K562 (cell line): ENCODE measurements around the gene EMC9. TPM values are rescaled to one million over a fixed set of nuclear protein-coding genes. Genes with fewer than 3 reads are reported as not detected.
A peak's percentile ranks its signal among the peaks of the same experiment; 100 is the strongest.

ENCODE experiments used
- ATAC-seq: fragments of 200-7000 bp; cut with Tn5 transposase; 3 replicates; pipeline ENCODE4 v1.9.1; 2020; ENCODE audit warnings: moderate library complexity
- BruUV-seq: library from RNA; stranded (reverse); fragments of 400-500 nt; replicated peaks from 2 replicates; lab custom pipeline; 2021; lab: Mats Ljungman, UMichigan
- CTCF ChIA-PET: fragments of 300-600 bp; formaldehyde crosslinking; extraction: SDS; loops from one replicate; lab custom pipeline; 2021; ENCODE audit warnings: low intra/inter-chr PET ratio; lab: Yijun Ruan, JAX
- POLR2A ChIA-PET: fragments of 300-600, 350-650 bp; sonication (Branson Sonifier 250); formaldehyde crosslinking; extraction: SDS; loops from one replicate; lab custom pipeline; 2021; ENCODE audit warnings: antibody characterized with exemption, inconsistent platforms; lab: Yijun Ruan, JAX
- DNase-seq, 4 experiments: peaks; one replicate each; pipeline versions ENCODE4 v3.0.0 to v3.0.0-alpha.2; 2011 to 2018; ENCODE audit warnings: low spot score in 3 of 4, mixed read lengths in 3 of 4; ENCODE audit errors: extremely low read depth in 1 of 4
- FAIRE-seq: peaks from 2 replicates; lab custom pipeline; 2011; peaks lifted over from hg19 to GRCh38; lab: Jason Lieb, UNC
- H2AFZ ChIP-seq: 2 replicates; pipeline ENCODE4 v1.6.0; 2011; ENCODE audit warnings: low read depth, low read length, control low read depth, inconsistent platforms
- H3K27ac ChIP-seq: fragments of 200-600 bp; 3 replicates; pipeline ENCODE4 v1.8.0; 2011; ENCODE audit warnings: low read depth, mild to moderate bottlenecking, control low read depth, inconsistent platforms, low read length, moderate library complexity, mixed read lengths; ENCODE audit errors: extremely low read depth
- H3K27me3 ChIP-seq, 2 experiments: fragments of 300-600 bp in 1 of 2; 2 replicates in 1 of 2; 3 replicates in 1 of 2; pipeline versions ENCODE4 v1.6.0 to v1.8.0; 2011; ENCODE audit warnings: inconsistent platforms in 2 of 2, low read length in 2 of 2, mild to moderate bottlenecking in 1 of 2, mixed read lengths in 1 of 2, moderate library complexity in 1 of 2; ENCODE audit not compliant: control insufficient read depth in 2 of 2, insufficient read depth in 2 of 2
- H3K36me3 ChIP-seq: fragments of 300-600 bp; 3 replicates; pipeline ENCODE4 v1.8.0; 2011; ENCODE audit warnings: mild to moderate bottlenecking, low read length, inconsistent platforms; ENCODE audit not compliant: control insufficient read depth, insufficient read depth
- H3K4me1 ChIP-seq, 2 experiments: fragments of 200-600 bp in 1 of 2; replicated peaks in 1 of 2; 2 replicates in 1 of 2; 3 replicates in 1 of 2; pipeline versions ENCODE4 v1.5.1 to v1.8.0; 2011; ENCODE audit warnings: inconsistent platforms in 2 of 2, low read length in 2 of 2, mild to moderate bottlenecking in 1 of 2, mixed read lengths in 1 of 2, moderate library complexity in 1 of 2; ENCODE audit not compliant: control insufficient read depth in 2 of 2, insufficient read depth in 2 of 2
- H3K4me2 ChIP-seq: 2 replicates; pipeline ENCODE4 v1.6.1; 2011; ENCODE audit warnings: low read length, control low read depth, inconsistent platforms, mixed read lengths; ENCODE audit not compliant: insufficient read depth
- H3K4me3 ChIP-seq: fragments of 200-600 bp; sonication (generic), shearing (Covaris generic); 2 replicates; pipeline ENCODE4 v1.5.1; 2016; ENCODE audit warnings: control low read depth, inconsistent platforms
- H3K79me2 ChIP-seq: fragments of 200-600 bp; 3 replicates; pipeline ENCODE4 v1.8.0; 2011; ENCODE audit warnings: low read length, inconsistent platforms; ENCODE audit not compliant: control insufficient read depth, insufficient read depth
- H3K9ac ChIP-seq, 2 experiments: 2 replicates each; pipeline versions ENCODE4 v1.6.0 to v1.6.1; 2011; ENCODE audit warnings: low read depth in 2 of 2, low read length in 2 of 2, control low read depth in 1 of 2, inconsistent platforms in 1 of 2, mild to moderate bottlenecking in 1 of 2, mixed read lengths in 1 of 2; ENCODE audit not compliant: insufficient read depth in 1 of 2
- H3K9me1 ChIP-seq: one replicate; pipeline ENCODE4 v1.6.0; 2011; ENCODE audit warnings: inconsistent platforms, mild to moderate bottlenecking, low read length, moderate library complexity; ENCODE audit not compliant: control insufficient read depth, insufficient read depth
- H3K9me3 ChIP-seq: replicated peaks from 2 replicates; pipeline ENCODE4 v1.5.1; 2011; ENCODE audit warnings: low read depth, low read length, inconsistent platforms; ENCODE audit not compliant: control insufficient read depth, insufficient read depth
- H4K20me1 ChIP-seq: replicated peaks from 2 replicates; pipeline ENCODE4 v1.6.1; 2011; ENCODE audit warnings: low read length, inconsistent platforms, mixed read lengths; ENCODE audit not compliant: control insufficient read depth, insufficient read depth
- ARHGAP35 ChIP-seq: fragments of 450-650 bp; IDR thresholded peaks from 2 replicates; pipeline ENCODE4 v1.6.1; 2018; ENCODE audit not compliant: partially characterized antibody
- CREB3 ChIP-seq: fragments of 450-650 bp; conservative IDR thresholded peaks from 2 replicates; pipeline ENCODE4 v1.6.1; 2016; ENCODE audit warnings: missing genetic modification characterization, low read depth, mild to moderate bottlenecking, missing compliant biosample characterization, moderate library complexity
- CREM ChIP-seq: IDR thresholded peaks from 2 replicates; pipeline ENCODE4 v1.6.1; 2014; ENCODE audit warnings: antibody characterized with exemption, low read depth
- ESRRA ChIP-seq: fragments of 450-650 bp; IDR thresholded peaks from 2 replicates; pipeline ENCODE4 v1.6.1; 2014; ENCODE audit warnings: low read depth, mild to moderate bottlenecking, moderate library complexity, borderline replicate concordance
- JUND ChIP-seq, 2 experiments: IDR thresholded peaks; 2 replicates in 1 of 2; 3 replicates in 1 of 2; pipeline ENCODE4 v1.6.1; 2011; ENCODE audit warnings: borderline replicate concordance in 2 of 2, low read depth in 2 of 2, low read length in 2 of 2, improper control_type of control experiment in 1 of 2, missing biosample characterization in 1 of 2, missing genetic modification characterization in 1 of 2, missing genetic modification reagents in 1 of 2
- NFE2L1 ChIP-seq: fragments of 450-650 bp; IDR thresholded peaks from 2 replicates; pipeline ENCODE4 v1.6.1; 2016; ENCODE audit warnings: missing genetic modification characterization, low read depth, mild to moderate bottlenecking, missing compliant biosample characterization, moderate library complexity, borderline replicate concordance
- POLR2H ChIP-seq: IDR thresholded peaks from 2 replicates; pipeline ENCODE4 v1.6.1; 2016; ENCODE audit warnings: missing genetic modification characterization, low read depth, mild to moderate bottlenecking, control low read depth, missing compliant biosample characterization, moderate library complexity
- SPI1 ChIP-seq: IDR thresholded peaks from 2 replicates; pipeline ENCODE4 v1.6.1; 2011; ENCODE audit warnings: low read depth, low read length, control low read depth, borderline replicate concordance
- SRSF3 ChIP-seq: fragments of 200-400 bp; formaldehyde crosslinking; IDR thresholded peaks from 2 replicates; pipeline ENCODE4 v1.6.1; 2016; ENCODE audit warnings: mild to moderate bottlenecking, low read length, moderate library complexity; ENCODE audit not compliant: insufficient read depth
- TAF9B ChIP-seq: fragments of 450-650 bp; IDR thresholded peaks from 2 replicates; pipeline ENCODE4 v1.6.1; 2018; ENCODE audit warnings: mild to moderate bottlenecking; ENCODE audit not compliant: partially characterized antibody
- TOE1 ChIP-seq, 2 experiments: fragments of 450-650 bp in 1 of 2; sonication (generic) in 1 of 2; formaldehyde crosslinking in 1 of 2; IDR thresholded peaks; 2 replicates each; pipeline versions ENCODE4 v1.7.1 to v1.8.0; 2016 to 2022; ENCODE audit warnings: borderline replicate concordance in 2 of 2, mild to moderate bottlenecking in 2 of 2, antibody characterized with exemption in 1 of 2, inconsistent platforms in 1 of 2, low read depth in 1 of 2, missing genetic modification reagents in 1 of 2, moderate library complexity in 1 of 2
- YY1 ChIP-seq, 3 experiments: IDR thresholded peaks; 2 replicates each; pipeline ENCODE4 v1.6.1; 2011; ENCODE audit warnings: low read length in 2 of 3, mild to moderate bottlenecking in 2 of 3, moderate library complexity in 2 of 3, borderline replicate concordance in 1 of 3, control low read depth in 1 of 3, low read depth in 1 of 3; ENCODE audit not compliant: insufficient read depth in 3 of 3, insufficient replicate concordance in 2 of 3, control insufficient read depth in 1 of 3, insufficient read length in 1 of 3; ENCODE audit errors: extremely low read depth in 1 of 3
- ZMIZ1 ChIP-seq, 2 experiments: fragments of 150-350 bp in 1 of 2; IDR thresholded peaks; 2 replicates each; pipeline ENCODE4 v1.6.1; 2012 to 2016; ENCODE audit warnings: low read depth in 2 of 2, low read length in 2 of 2, mild to moderate bottlenecking in 1 of 2, moderate library complexity in 1 of 2
- ZNF174 ChIP-seq: fragments of 250-450 bp; sonication (Bioruptor Pico); IDR thresholded peaks from 2 replicates; pipeline ENCODE4 v1.4.0; 2020; ENCODE audit warnings: mild to moderate bottlenecking
- ZNF717 ChIP-seq: fragments of 250-450 bp; sonication (Bioruptor Pico); IDR thresholded peaks from 2 replicates; pipeline ENCODE4 v1.5.0; 2021
- WGBS: fragments of 100-300 bp; shearing (Covaris generic); methylation state at CpG from one replicate; pipeline ENCODE4 v1.1.6; 2016; ENCODE audit warnings: low coverage, mixed read lengths; ENCODE audit not compliant: insufficient coverage; ENCODE audit errors: missing lambda C conversion rate; 5-methylcytosine and 5-hydroxymethylcytosine counted together
- in situ Hi-C: fragments of 300-500 bp; cut with MboI; formaldehyde crosslinking; loops from 4 replicates; pipeline ENCODE4 v1.15.0; 2018; ENCODE audit warnings: inconsistent platforms, mixed read lengths
- intact Hi-C: fragments of 100-400 bp; cut with micrococcal nuclease; formaldehyde crosslinking; loops from 2 replicates; pipeline ENCODE4 v1.14.2; 2022
- polyA plus RNA-seq, 8 experiments: library from polyadenylated mRNA; depleted of rRNA in 4 of 8; stranded (reverse) in 5 of 8; unstranded in 3 of 8; fragments of >200 nt; fragmentation: Nextera tagmentation in 2 of 8; fragmentation: Illumina TruSeq in 1 of 8; extraction: Ambion mirVana in 2 of 8; extraction: Trizol in 1 of 8; gene quantifications; 2 replicates each; pipeline versions ENCODE4 v1.2.1 to v1.2.3, GENCODE V29; 2011 to 2014; ENCODE audit warnings: inconsistent platforms in 1 of 8, missing spikeins in 1 of 8
- total RNA-seq, 7 experiments: library from RNA; depleted of rRNA in 6 of 7; stranded (reverse); fragments of >200 nt in 6 of 7; fragmentation: Illumina TruSeq in 2 of 7; extraction: Trizol in 2 of 7; gene quantifications; 2 replicates each; pipeline versions ENCODE4 v1.2.1 to v1.2.3, GENCODE V29; 2011 to 2021; ENCODE audit warnings: low replicate concordance in 1 of 7

The EMC9 gene
- total and polyA plus RNA-seq, 9 of the 15 experiments (the other 6 are each of a cell fraction or from before 2014, with no cell fraction given) = 3.1 to 13.2 (median 7.8) TPM

GRCh38 chr14:24146453-24146977 lies 5.1 kb upstream of the EMC9 start, which contains the start of gene PSME2:
PSME2 (minus strand) TSS chr14:24146610; CDS start chr14:24146581, 29 bp downstream.
- BruUV-seq = no TSS peak
- ATAC-seq (peak; percentile 88), FAIRE-seq (peak; percentile 81), DNase-seq (peak; percentile 85 to 95 (median 91))
- Histone ChIP-seq H3K27ac (peak within 1 kb of the TSS; percentile 72), H3K27me3 (no peaks in the 10 kb centered on the region), H4K20me1 (no peaks in the 10 kb centered on the region), H3K9me3 (no peaks in the 10 kb centered on the region), H3K4me1 (peaks cover 33 to 46% of the 10 kb centered on the region in 2 experiments; a peak in 4 of 5 replicates), H2AFZ (peak within 1 kb of the TSS; percentile 84), H3K4me2 (peak within 1 kb of the TSS; percentile 98), H3K4me3 (peak within 1 kb of the TSS; percentile 98), H3K79me2 (peaks cover 39% of the 10 kb centered on the region), H3K9ac (peak within 1 kb of the TSS; percentile 81 to 97), H3K36me3 (peaks cover 55% of the 10 kb centered on the region; the same call in 2 of the 3 replicates), H3K9me1 (peaks cover 5% of the 10 kb centered on the region)
- in situ Hi-C loops = no loop called here
- CTCF ChIA-PET = no interaction called here
- POLR2A ChIA-PET = interaction anchor here (0.6 to 2.2 kb wide), 12 partner anchors 9 to 377 kb away, joined by 3 to 6 read pairs (median 4); partner anchors contain the start of genes DCAF11, IRF9, NRL and TINF2
- intact Hi-C loops = loop anchor here (2.0 to 10.0 kb wide), 2 partner anchors 32 to 52 kb away; partner anchors contain the start of genes DCAF11, NRL and PCK2
- 0% methylated on average over 6 of the region's 25 CpGs for WGBS
- TF ChIP-seq JUND (IDR thresholded peaks at IDR 0.05; ENCODE audit: borderline replicate concordance, low read depth, low read length) (no peak; the same call in 1 of the 2 replicates), JUND (tag; IDR thresholded peaks at IDR 0.05; ENCODE audit: borderline replicate concordance, low read depth, low read length) (no peak), TOE1 (IDR thresholded peaks at IDR 0.05; ENCODE audit: borderline replicate concordance) (peak; percentile 35; the same call in 1 of the 2 replicates), TOE1 (CRISPR knock-in tag; IDR thresholded peaks at IDR 0.05; ENCODE audit: borderline replicate concordance, low read depth) (no peak), TAF9B (no peak), CREB3 (tag) (no peak), ZMIZ1 (IDR thresholded peaks at IDR 0.05; ENCODE audit: low read depth in 2 of 2, low read length in 2 of 2) (no peak), NFE2L1 (tag) (no peak), SRSF3 (no peak), SPI1 (no peak), ESRRA (no peak), YY1 (IDR thresholded peaks at IDR 0.05; ENCODE audit: borderline replicate concordance in 1 of 3, control insufficient read depth in 1 of 3, extremely low read depth in 1 of 3, insufficient read depth in 3 of 3, insufficient read length in 1 of 3, insufficient replicate concordance in 2 of 3, low read depth in 1 of 3, low read length in 2 of 3) (peak in 1 of 3 experiments; percentile 46), ZNF174 (CRISPR knock-in tag) (no peak), POLR2H (no peak), CREM (peak; percentile 3; the same call in 1 of the 2 replicates), ARHGAP35 (no peak), ZNF717 (no peak)
